Activated CD8-positive, alpha-beta T cell treated with anti-CD3 and anti-CD28 coated beads for 36 hours (primary cell): Measurements from ENCODE around the gene SNCAIP. TPM values are rescaled to one million over a fixed set of nuclear protein-coding genes. Genes with fewer than 3 reads are reported as not detected.
"Not testable (repeated sequence)": the region's sequence is repeated elsewhere in the genome, so short reads cannot be mapped to it uniquely, and the experiment has no call there.

Source experiments
- ATAC-seq: fragments of 200-7000 bp; cut with Tn5 transposase; one replicate; pipeline ENCODE4 v1.10.0; 2021; ENCODE audit warnings: mild to moderate bottlenecking, moderate library complexity
- CTCF ChIA-PET: fragments of 350-600 bp; sonication (Branson Sonifier 250); formaldehyde crosslinking; loops from one replicate; lab custom pipeline; 2021; ENCODE audit warnings: antibody characterized with exemption; lab: Charles Lee
- POLR2A ChIA-PET: fragments of 350-600 bp; sonication (Branson Sonifier 250); formaldehyde crosslinking; loops from one replicate; lab custom pipeline; 2021; ENCODE audit warnings: antibody characterized with exemption; lab: Charles Lee
- DNase-seq: peaks from one replicate; pipeline ENCODE4 v3.0.0-alpha.2; 2020
- H3K27ac Mint-ChIP-seq: one replicate; pipeline ENCODE4 v1.8.0; 2021; ENCODE audit warnings: mild to moderate bottlenecking, mixed read lengths
- H3K27me3 Mint-ChIP-seq: one replicate; pipeline ENCODE4 v1.8.0; 2021; ENCODE audit warnings: mixed read lengths
- H3K36me3 Mint-ChIP-seq: one replicate; pipeline ENCODE4 v1.8.0; 2021; ENCODE audit warnings: low read depth, mixed read lengths
- H3K4me1 Mint-ChIP-seq: one replicate; pipeline ENCODE4 v1.8.0; 2021; ENCODE audit warnings: low read depth, mixed read lengths
- H3K4me3 Mint-ChIP-seq: one replicate; pipeline ENCODE4 v1.8.0; 2021; ENCODE audit warnings: mild to moderate bottlenecking, moderate library complexity, mixed read lengths
- H3K9me3 Mint-ChIP-seq: one replicate; pipeline ENCODE4 v1.8.0; 2021; ENCODE audit warnings: mixed read lengths
- CTCF ChIP-seq: fragments of 200-600 bp; IDR thresholded peaks from one replicate; pipeline ENCODE4 v1.8.0; 2022; ENCODE audit warnings: antibody characterized with exemption, mild to moderate bottlenecking
- intact Hi-C: fragments of 100-400 bp; cut with micrococcal nuclease; formaldehyde crosslinking; loops from one replicate; pipeline ENCODE4 v1.10.0; 2022
- total RNA-seq, 2 experiments: library from RNA; stranded (reverse); gene quantifications; one replicate each; pipeline ENCODE4 v1.2.3, GENCODE V29; 2021

The SNCAIP gene
- total RNA-seq, 2 experiments from 2014 or later = not detected

DNA sequence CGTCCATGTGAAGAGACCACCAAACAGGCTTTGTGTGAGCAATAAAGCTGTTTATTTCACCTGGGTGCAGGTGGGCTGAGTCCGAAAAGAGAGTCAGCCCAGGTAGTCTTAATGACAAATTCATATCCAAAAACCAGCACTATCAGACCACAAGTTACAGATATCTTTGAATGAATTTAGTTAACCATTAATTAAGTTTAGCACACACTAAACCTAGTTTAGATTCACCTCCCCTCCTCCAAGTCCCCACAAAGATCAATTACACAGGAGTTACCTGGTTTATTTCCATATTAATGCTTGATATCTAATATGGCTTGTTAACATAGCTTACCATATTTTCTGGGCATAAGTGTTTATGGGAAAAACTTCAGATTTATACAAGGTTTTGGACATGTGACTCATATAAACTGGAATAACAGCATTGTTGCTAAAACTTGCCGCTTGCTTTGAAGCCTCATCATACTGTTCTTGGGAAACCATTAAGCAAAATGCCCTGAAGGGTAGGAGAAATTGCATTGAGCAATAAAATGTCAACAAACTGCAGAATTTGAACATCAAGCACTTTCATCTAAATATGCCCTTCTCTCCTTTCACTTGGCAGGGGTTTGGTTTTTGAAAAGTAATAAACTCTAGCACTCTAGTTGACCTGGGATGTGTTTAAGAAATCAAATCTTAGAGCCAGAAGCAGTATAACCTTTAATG, 166.9 kb downstream of the SNCAIP start:
- H3K9me3 Mint-ChIP-seq = no peaks in the 10 kb centered on the region
- no peak for TF ChIP-seq CTCF
- intact Hi-C loops = no loop called here
- no peak for ATAC-seq
- CTCF ChIA-PET = no interaction called here
- H3K27me3 Mint-ChIP-seq = no peaks in the 10 kb centered on the region
- H3K27ac Mint-ChIP-seq = no peak overlapping the region
- no peaks in the 10 kb centered on the region for H3K4me1 Mint-ChIP-seq
- POLR2A ChIA-PET = no interaction called here
- DNase-seq = no peak
- no peak overlapping the region for H3K4me3 Mint-ChIP-seq
- no peaks in the 10 kb centered on the region for H3K36me3 Mint-ChIP-seq

DNA sequence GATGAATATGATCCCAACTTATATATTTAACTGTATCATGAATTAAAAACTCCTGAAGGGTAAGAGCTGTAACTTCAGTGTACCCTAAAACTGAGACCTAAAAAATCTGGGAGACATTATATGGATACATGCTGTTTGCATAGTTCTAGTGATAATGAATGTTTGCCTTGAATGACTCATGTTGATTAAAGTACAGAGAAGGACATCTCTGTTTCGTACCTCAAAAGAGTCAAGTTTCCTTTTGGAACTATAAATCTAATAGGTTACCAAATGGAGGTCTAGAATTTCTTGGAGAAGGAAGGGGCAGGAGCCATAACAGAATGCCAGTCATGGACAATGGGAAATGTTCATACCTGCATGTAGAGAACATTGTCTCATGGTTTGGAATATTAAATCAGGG, 168.1 kb downstream of the SNCAIP start:
- no peaks in the 10 kb centered on the region for H3K9me3 Mint-ChIP-seq
- no peak overlapping the region for H3K27ac Mint-ChIP-seq
- CTCF ChIA-PET = no interaction called here
- H3K4me1 Mint-ChIP-seq = no peaks in the 10 kb centered on the region
- no peak for TF ChIP-seq CTCF
- H3K4me3 Mint-ChIP-seq = no peak overlapping the region
- no peaks in the 10 kb centered on the region for H3K36me3 Mint-ChIP-seq
- DNase-seq (no peak), ATAC-seq (no peak)
- H3K27me3 Mint-ChIP-seq = peaks cover 3% of the 10 kb centered on the region
- POLR2A ChIA-PET = no interaction called here
- intact Hi-C loops = no loop called here

DNA sequence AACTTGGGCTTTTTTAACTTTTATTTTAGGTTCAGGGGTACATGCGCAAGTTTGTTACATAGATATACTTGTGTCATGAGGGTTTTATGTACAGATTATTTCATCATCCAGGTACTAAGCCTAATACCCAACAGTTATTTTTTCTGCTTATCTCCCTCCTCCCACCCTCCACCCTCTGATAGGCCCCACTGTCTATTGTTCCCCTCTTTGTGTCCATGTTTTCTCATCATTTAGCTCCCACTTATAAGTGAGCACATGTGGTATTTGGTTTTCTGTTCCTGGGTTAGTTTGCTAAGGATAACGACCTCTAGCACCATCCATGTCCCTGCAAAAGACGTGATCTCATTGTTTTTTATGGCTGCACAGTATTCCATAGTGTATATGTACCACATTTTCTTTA, 172.1 kb downstream of the SNCAIP start:
- Mint-ChIP-seq H3K9me3 (no peaks in the 10 kb centered on the region), H3K27me3 (peaks cover 3% of the 10 kb centered on the region), H3K36me3 (no peaks in the 10 kb centered on the region), H3K4me1 (no peaks in the 10 kb centered on the region), H3K27ac (no peak overlapping the region), H3K4me3 (no peak overlapping the region)
- no peak for TF ChIP-seq CTCF
- no peak for DNase-seq
- ATAC-seq = no peak
- intact Hi-C loops = no loop called here
- CTCF ChIA-PET = no interaction called here
- POLR2A ChIA-PET = no interaction called here

DNA sequence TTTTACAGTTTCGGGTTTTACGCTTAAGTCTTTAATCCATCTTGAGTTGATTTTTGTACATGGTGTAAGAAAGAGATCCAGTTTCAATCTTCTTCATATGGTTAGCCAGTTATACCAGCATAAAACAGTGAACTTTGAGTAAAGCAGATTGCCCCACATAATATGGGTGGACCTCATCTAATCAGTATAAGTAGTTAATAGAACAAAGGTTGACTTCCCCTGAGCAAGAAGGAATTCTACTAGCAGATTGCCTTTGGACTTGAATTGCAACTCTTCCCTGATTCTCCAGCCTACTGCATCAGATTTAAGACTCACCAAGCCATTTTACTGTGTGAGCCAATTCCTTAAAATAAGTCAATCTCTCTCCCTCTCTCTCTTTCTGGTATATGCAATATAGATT, 173.2 kb downstream of the SNCAIP start:
- ATAC-seq = no peak
- Mint-ChIP-seq H3K27me3 (peaks cover 3% of the 10 kb centered on the region), H3K36me3 (no peaks in the 10 kb centered on the region), H3K4me1 (no peaks in the 10 kb centered on the region), H3K27ac (no peak overlapping the region), H3K9me3 (no peaks in the 10 kb centered on the region), H3K4me3 (no peak overlapping the region)
- intact Hi-C loops = no loop called here
- ChIA-PET CTCF (no interaction called here), POLR2A (no interaction called here)
- no peak for DNase-seq
- TF ChIP-seq CTCF = no peak

- POLR2A ChIA-PET, ATAC-seq: not testable (repeated sequence)
These were observed 174.6 kb downstream of the SNCAIP start for GRCh38 chr5:122486616-122487015.

More at GRCh38 chr5:122486616-122487015, 174.6 kb downstream of the SNCAIP start:
- H3K36me3 Mint-ChIP-seq, H3K9me3 Mint-ChIP-seq, H3K4me3 Mint-ChIP-seq, H3K27me3 Mint-ChIP-seq, DNase-seq, H3K4me1 Mint-ChIP-seq, intact Hi-C loops, H3K27ac Mint-ChIP-seq, CTCF ChIA-PET: not testable (repeated sequence)
